OCI-LY7 (cell line): ENCODE measurements around the gene MAGEE1.

Experiments used
- EZH2phosphoT487 ChIP-seq: fragments of 200-600 bp; sonication (generic); IDR thresholded peaks from 2 replicates; pipeline ENCODE4 v1.6.1; 2018; ENCODE audit warnings: low read depth, borderline replicate concordance, mild to moderate bottlenecking, mixed run types, antibody characterized with exemption, low read length, moderate library complexity, mixed read lengths
- TF ChIP-seq, protein P1 (sequence below): fragments of 200-600 bp; sonication (generic); conservative IDR thresholded peaks from 2 replicates; pipeline ENCODE4 v1.5.1; 2014; ENCODE audit warnings: mild to moderate bottlenecking, antibody characterized with exemption, low read length, moderate library complexity, mixed read lengths

DNA sequence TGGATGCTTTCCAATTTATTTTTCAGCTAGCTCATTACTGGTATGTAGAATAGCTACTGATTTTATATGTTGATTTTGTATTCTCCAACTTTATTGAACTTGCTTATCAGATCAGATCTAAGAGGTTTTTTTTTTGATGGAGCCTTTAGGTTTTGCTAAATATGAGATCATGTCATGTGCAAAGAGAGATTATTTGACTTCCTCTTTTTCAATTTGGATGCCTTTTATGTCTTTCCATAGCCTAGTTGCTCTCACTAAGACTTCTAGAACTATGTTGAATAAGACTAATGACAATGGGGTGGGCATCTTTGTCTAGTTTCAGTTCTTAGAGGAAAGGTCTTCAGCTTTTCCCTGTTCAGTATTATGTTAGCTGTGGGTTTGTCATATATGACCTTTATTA, 11.7 kb downstream of the MAGEE1 start:
- TF ChIP-seq, protein P1, sequence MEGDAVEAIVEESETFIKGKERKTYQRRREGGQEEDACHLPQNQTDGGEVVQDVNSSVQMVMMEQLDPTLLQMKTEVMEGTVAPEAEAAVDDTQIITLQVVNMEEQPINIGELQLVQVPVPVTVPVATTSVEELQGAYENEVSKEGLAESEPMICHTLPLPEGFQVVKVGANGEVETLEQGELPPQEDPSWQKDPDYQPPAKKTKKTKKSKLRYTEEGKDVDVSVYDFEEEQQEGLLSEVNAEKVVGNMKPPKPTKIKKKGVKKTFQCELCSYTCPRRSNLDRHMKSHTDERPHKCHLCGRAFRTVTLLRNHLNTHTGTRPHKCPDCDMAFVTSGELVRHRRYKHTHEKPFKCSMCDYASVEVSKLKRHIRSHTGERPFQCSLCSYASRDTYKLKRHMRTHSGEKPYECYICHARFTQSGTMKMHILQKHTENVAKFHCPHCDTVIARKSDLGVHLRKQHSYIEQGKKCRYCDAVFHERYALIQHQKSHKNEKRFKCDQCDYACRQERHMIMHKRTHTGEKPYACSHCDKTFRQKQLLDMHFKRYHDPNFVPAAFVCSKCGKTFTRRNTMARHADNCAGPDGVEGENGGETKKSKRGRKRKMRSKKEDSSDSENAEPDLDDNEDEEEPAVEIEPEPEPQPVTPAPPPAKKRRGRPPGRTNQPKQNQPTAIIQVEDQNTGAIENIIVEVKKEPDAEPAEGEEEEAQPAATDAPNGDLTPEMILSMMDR: no peak
- no peak for TF ChIP-seq EZH2phosphoT487
